ENCODE data around the gene KSR2.
A peak's percentile ranks its signal among the peaks of the same experiment; 100 is the strongest.
"Not testable (repeated sequence)": the region's sequence is repeated elsewhere in the genome, so short reads cannot be mapped to it uniquely, and the experiment has no call there.

The KSR2 gene

GRCh38 chr12:117865505-117865904 lies 103.3 kb downstream of the KSR2 start:
- in situ Hi-C loops (cut with MboI; ENCODE audit: low pct_unique_long_range_greater_than_20kb, low sequenced_read_pairs, unreplicated experiment) = no loop called here
- DNase-seq (ENCODE audit: low spot score) = no peak
- no peak for TF ChIP-seq CTCF (IDR thresholded peaks at IDR 0.05; ENCODE audit: extremely low read depth, insufficient read depth, missing control alignments)

- no peak for TF ChIP-seq CTCF (IDR thresholded peaks at IDR 0.05; ENCODE audit: extremely low read depth, insufficient read depth, missing control alignments)
- in situ Hi-C loops (cut with MboI; ENCODE audit: low pct_unique_long_range_greater_than_20kb, low sequenced_read_pairs, unreplicated experiment) = no loop called here
- no peak for DNase-seq (ENCODE audit: low spot score)
These were observed 105.6 kb downstream of the KSR2 start for GRCh38 chr12:117863002-117863709.

- in situ Hi-C loops (cut with MboI; ENCODE audit: low pct_unique_long_range_greater_than_20kb, low sequenced_read_pairs, unreplicated experiment) = no loop called here
- DNase-seq (ENCODE audit: low spot score) = no peak
- no peak for TF ChIP-seq CTCF (IDR thresholded peaks at IDR 0.05; ENCODE audit: extremely low read depth, insufficient read depth, missing control alignments)
These were observed 107.1 kb downstream of the KSR2 start for GRCh38 chr12:117861691-117862090.

- DNase-seq (ENCODE audit: low spot score); in situ Hi-C loops (cut with MboI; ENCODE audit: low pct_unique_long_range_greater_than_20kb, low sequenced_read_pairs, unreplicated experiment): not testable (repeated sequence)
These were observed 108.0 kb downstream of the KSR2 start for GRCh38 chr12:117860787-117861290.

- TF ChIP-seq CTCF (IDR thresholded peaks at IDR 0.05; ENCODE audit: extremely low read depth, insufficient read depth, missing control alignments) = no peak
- no peak for DNase-seq (ENCODE audit: low spot score)
- in situ Hi-C loops (cut with MboI; ENCODE audit: low pct_unique_long_range_greater_than_20kb, low sequenced_read_pairs, unreplicated experiment) = no loop called here
These were observed 108.7 kb downstream of the KSR2 start for GRCh38 chr12:117860111-117860510.

GRCh38 chr12:117857632-117858612 lies 110.9 kb downstream of the KSR2 start:
- in situ Hi-C loops (cut with MboI; ENCODE audit: low pct_unique_long_range_greater_than_20kb, low sequenced_read_pairs, unreplicated experiment) = no loop called here
- TF ChIP-seq CTCF (IDR thresholded peaks at IDR 0.05; ENCODE audit: extremely low read depth, insufficient read depth, missing control alignments) = peak; percentile 69

GRCh38 chr12:117857139-117857538 lies 111.7 kb downstream of the KSR2 start:
- DNase-seq (ENCODE audit: low spot score); in situ Hi-C loops (cut with MboI; ENCODE audit: low pct_unique_long_range_greater_than_20kb, low sequenced_read_pairs, unreplicated experiment): not testable (repeated sequence)

More at GRCh38 chr12:117857632-117858612, 110.9 kb downstream of the KSR2 start:
- DNase-seq (ENCODE audit: low spot score) = peak; percentile 75
